ENCODE measurements around the gene UBASH3B.

DNA sequence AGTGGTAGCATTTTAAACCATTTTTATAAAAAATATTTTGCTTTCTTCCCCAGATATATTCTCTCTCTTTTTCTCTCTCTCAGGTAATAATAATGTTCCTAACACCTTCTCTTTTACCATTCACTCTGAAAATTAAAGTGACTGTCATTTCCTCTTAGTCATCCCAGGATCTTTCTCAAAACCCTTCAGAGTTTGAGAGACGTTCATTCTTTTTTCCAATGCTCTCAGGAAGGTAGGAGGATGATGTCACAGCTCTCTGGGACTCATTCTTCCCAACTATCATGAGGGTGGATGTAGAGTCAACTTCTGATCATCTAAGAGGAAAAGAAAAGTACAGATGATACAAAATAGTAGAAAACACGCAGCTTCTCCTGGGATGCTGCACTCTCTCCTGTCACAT is 122.6 kb downstream of the UBASH3B start:
- TF ChIP-seq, protein P1, sequence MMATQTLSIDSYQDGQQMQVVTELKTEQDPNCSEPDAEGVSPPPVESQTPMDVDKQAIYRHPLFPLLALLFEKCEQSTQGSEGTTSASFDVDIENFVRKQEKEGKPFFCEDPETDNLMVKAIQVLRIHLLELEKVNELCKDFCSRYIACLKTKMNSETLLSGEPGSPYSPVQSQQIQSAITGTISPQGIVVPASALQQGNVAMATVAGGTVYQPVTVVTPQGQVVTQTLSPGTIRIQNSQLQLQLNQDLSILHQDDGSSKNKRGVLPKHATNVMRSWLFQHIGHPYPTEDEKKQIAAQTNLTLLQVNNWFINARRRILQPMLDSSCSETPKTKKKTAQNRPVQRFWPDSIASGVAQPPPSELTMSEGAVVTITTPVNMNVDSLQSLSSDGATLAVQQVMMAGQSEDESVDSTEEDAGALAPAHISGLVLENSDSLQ (IDR thresholded peaks at IDR 0.05), result no peak
- TF ChIP-seq LEF1 (IDR thresholded peaks at IDR 0.05; ENCODE audit: borderline replicate concordance) (no peak), ELF4 (IDR thresholded peaks at IDR 0.05) (no peak), TARDBP (IDR thresholded peaks at IDR 0.05) (no peak), CTBP1 (IDR thresholded peaks at IDR 0.05; ENCODE audit: borderline replicate concordance) (no peak), NFRKB (IDR thresholded peaks at IDR 0.05) (no peak), SUZ12 (IDR thresholded peaks at IDR 0.05) (no peak), ZNF384 (IDR thresholded peaks at IDR 0.05) (no peak), BHLHE40 (IDR thresholded peaks at IDR 0.05; ENCODE audit: borderline replicate concordance) (no peak), SP1 (IDR thresholded peaks at IDR 0.05) (no peak), FOXA1 (IDR thresholded peaks at IDR 0.05) (no peak), HDGF (IDR thresholded peaks at IDR 0.05; ENCODE audit: borderline replicate concordance) (no peak)

Measured in HEK293T (cell line).